Esophagus muscularis mucosa (tissue), 4 donors: Measurements from ENCODE around the gene PGA3.

ENCODE experiments used
- EP300 ChIP-seq: sonication (generic); formaldehyde crosslinking; IDR thresholded peaks from one replicate; pipeline ENCODE4 v1.6.1; 2017; ENCODE audit warnings: antibody characterized with exemption
- POLR2A ChIP-seq: fragments of 450-650 bp; IDR thresholded peaks from one replicate; pipeline ENCODE4 v1.6.1; 2017; ENCODE audit warnings: antibody characterized with exemption, moderate library complexity, mild to moderate bottlenecking, low read depth
- POLR2AphosphoS5 ChIP-seq, 2 donors: sonication (generic); formaldehyde crosslinking; IDR thresholded peaks; one replicate each; pipeline ENCODE4 v1.6.1; 2017; ENCODE audit warnings: antibody characterized with exemption in 2 of 2
- TF ChIP-seq, protein P1 (sequence below), 3 experiments: fragments of 200-600 bp in 2 of 3; fragments of 450-650 bp in 1 of 3; sonication (generic) in 2 of 3; IDR thresholded peaks; one replicate each; pipeline ENCODE4 v1.5.1; 2017 to 2019; ENCODE audit warnings: antibody characterized with exemption in 3 of 3, mild to moderate bottlenecking in 2 of 3, moderate library complexity in 1 of 3

DNA sequence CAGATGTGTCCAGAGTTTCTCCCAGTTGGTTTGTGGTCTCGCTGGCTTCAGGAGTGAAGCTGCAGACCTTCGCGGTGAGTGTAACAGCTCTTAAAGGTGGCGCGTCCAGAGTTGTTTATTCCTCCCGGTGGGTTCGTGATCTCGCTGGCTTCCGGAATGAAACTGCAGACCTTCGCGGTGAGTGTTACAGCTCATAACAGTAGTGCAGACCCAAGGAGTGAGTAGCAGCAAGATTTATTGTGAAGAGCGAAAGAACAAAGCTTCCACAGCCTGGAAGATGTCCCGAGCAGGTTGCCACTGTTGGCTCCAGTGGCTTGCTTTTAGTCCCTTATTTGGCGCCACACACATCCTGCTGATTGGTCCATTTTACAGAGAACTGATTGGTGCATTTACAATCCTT, 1.8 kb upstream of the PGA3 start:
- TF ChIP-seq POLR2A (no peak), POLR2AphosphoS5 (IDR thresholded peaks at IDR 0.05) (no peak), EP300 (no peak)
- TF ChIP-seq, protein P1, sequence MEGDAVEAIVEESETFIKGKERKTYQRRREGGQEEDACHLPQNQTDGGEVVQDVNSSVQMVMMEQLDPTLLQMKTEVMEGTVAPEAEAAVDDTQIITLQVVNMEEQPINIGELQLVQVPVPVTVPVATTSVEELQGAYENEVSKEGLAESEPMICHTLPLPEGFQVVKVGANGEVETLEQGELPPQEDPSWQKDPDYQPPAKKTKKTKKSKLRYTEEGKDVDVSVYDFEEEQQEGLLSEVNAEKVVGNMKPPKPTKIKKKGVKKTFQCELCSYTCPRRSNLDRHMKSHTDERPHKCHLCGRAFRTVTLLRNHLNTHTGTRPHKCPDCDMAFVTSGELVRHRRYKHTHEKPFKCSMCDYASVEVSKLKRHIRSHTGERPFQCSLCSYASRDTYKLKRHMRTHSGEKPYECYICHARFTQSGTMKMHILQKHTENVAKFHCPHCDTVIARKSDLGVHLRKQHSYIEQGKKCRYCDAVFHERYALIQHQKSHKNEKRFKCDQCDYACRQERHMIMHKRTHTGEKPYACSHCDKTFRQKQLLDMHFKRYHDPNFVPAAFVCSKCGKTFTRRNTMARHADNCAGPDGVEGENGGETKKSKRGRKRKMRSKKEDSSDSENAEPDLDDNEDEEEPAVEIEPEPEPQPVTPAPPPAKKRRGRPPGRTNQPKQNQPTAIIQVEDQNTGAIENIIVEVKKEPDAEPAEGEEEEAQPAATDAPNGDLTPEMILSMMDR (IDR thresholded peaks at IDR 0.05) = no peak
